ENCODE results near the gene TRMU.

Gene TRMU

GRCh38 chr22:46357711-46358520 is 22.4 kb downstream of the TRMU start:
- DNase-seq: no peak

DNA sequence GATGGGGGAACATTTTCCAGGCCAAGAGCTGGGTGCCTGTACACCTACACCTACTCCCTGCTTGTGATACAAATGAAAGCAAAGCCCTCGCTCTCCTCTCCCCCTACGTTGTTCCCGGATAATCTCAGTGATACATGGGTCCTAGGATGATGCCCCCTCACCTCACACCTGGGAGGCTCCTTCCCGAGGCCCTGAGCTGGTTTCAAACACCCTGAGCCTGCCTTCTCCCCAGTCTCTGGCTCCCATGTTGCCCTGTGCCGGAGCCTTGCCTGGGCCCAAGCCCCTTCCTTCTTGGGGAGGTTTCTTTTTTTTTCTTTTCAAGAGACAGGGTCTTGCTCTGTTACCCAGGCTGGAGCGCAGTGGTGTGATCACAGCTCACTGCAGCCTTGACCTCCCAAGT is 23.3 kb downstream of the TRMU start:
- no peak for DNase-seq

DNA sequence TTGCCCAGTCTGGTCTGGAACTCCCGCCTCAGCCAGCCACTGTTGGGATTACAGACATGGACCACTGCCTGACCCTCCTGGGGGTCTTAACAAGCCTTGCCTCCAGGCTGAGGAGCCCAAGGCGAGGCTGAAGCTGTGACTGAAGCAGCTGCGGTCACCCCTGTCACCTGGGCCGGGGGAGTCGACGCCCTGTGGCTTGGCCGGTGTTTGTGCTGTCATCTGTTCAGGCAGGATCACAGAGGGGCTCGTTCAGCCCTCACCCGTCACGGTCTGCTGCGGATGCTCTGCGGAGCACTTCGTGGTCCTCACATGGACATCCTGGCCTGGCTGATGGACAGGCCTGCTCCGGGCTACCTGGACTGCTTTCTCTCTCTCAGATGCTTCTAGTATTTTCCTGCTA is 23.8 kb downstream of the TRMU start:
- DNase-seq: no peak

- no peak for DNase-seq
Observed at GRCh38 chr22:46360097-46360496, 24.6 kb downstream of the TRMU start.

GRCh38 chr22:46360891-46361290 is 25.4 kb downstream of the TRMU start:
- DNase-seq: no peak

DNA sequence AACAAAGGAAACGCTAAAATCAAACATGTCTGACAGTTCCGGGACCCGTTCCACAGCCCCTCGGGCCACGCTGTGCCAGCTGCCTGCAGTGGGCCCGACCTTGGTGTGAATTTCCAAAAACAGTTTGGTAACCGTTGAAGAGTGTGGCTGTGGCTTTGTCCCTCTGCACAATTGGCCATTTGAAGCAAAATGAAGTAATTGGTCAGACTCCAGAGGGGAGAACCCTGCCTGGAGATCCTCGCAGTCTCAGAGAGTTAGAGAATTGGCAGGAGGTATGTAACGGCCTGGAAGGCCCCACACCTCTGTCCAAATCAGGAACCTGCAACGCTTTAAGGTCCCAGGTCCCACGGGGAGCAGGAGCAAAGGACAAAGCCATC is 26.3 kb downstream of the TRMU start:
- no peak for DNase-seq

- no peak for DNase-seq
Observed at GRCh38 chr22:46362203-46362933, 26.9 kb downstream of the TRMU start.

- DNase-seq: no peak
Observed at GRCh38 chr22:46362934-46363515, 27.5 kb downstream of the TRMU start.

GRCh38 chr22:46363611-46364321 is 28.3 kb downstream of the TRMU start:
- DNase-seq: no peak

DNA sequence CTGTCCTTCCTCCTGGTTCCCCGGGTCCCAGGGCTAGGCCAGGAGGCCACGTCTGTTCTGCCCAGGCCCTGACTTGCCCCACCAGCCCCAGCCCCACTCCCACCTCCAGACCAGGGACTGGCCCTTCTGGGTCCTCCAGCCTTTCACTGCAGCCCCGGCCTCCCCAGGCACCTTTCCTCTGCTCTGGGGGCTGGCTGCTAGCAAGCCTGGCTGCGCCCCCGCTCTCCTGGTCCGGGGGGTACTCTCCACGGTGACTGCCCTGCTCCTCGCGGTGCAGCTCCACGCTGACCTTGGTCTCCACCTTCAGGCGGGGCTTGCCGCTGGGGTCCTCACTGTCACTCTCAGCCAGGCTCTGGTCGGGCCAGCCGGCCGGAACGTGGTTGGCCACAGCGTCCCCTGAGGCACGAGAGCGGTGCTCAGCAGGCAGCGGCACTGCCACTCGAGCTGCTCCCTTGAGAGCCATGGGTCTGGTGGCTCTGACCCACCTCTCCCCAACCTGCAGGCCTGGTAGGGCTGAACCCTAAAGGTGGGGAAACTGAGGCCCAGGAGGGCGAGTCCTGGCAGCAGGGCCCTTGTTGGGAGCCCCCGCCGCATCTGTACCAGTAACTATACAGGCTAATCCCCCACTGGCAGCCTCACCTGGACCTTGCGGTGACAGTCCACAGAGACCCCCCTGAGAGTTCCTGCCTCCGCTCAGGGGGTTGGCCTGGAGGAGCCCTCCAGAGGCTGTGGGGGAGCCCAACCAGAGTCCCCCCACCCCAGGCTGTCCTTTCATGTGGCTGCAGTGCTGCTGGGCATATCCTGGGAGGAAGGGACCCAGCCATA is 29.0 kb downstream of the TRMU start:
- DNase-seq: no peak

GRCh38 chr22:46365166-46365624 is 29.7 kb downstream of the TRMU start:
- no peak for DNase-seq

DNA sequence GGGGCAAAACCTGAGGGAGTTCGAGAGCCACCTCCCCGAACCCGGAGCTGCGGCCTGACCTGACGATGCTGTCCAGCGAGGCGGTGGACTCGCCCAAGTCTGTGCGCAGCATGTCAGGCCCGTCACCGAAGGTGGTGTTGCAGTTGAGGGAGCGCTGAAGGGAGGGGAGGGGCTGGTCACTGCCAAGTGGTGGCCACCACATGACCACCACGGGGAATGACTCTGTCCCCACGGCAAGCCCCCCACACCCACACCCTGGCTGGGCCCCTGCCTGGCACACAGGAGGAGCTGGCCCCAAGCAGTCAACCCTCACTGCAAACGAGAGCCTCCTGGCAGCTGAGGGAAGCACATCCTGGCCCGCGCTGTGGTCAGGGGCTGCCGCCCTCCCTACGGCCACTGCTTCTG is 30.8 kb downstream of the TRMU start:
- no peak for DNase-seq

DNA sequence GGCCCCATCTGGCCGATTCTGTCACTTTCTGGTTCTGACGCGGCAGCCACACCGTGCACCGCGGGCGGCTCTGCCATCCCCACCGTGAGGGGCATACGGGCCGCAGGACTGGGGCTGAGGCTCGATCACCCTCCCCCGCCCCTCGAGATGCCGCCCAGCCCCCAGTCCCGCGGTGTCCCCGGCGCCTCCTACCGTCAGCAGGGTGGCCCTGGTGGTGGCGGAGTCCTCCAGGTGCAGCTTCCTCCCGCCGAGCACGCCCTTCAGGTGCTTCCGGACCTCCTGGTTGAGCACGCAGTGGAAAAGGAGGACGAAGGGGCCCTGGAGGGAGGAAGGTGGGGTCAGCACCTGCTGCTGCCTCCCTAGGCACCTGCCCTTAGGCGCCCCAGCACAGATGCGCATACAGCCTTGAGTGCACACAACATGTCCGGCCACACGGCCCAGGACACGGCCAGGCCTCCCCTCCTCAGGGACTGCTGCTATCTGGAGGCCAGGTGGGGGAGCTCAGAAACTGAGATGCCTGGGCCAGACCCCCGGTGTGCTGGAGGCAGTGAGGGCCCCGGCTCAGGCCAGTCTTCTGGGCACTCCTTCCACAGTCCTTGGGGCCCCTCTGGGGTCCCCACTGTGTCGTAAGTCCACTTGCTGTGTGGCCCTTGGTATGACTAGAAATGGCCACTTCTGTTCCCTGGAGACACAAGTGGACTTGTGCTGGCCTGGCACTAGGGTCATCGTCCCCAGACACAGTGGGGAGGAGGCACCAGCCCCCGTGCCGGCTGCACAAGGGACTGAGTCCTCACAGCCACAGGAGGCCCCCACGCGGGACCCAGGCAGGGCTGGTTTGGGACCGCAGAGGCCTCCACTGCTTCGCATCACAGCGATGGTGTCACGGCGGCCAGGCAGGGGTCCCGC is 31.5 kb downstream of the TRMU start:
- no peak for DNase-seq

- DNase-seq: peak; percentile 73
Observed at GRCh38 chr22:46367707-46368191, 32.2 kb downstream of the TRMU start.

DNA sequence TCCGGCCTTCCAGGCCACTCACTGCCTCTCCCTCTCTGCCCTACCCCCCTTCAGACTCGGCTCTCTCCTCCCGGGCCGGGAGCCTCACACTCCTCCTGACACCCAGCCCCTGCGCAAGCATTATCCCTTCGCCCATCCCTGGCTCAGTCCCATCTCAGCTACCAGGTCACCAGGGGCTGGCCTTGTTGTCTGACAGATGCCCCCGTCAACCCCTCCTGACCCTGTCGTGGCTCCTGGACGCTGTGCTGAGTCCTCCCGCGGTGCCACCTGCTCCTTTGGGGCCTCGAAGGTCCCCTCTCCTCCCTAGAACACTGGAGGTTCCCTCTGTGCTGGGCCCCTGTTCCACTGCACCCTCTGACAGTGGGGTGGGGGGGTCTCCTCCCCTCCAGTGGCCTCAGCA is 32.9 kb downstream of the TRMU start:
- no peak for DNase-seq

DNA sequence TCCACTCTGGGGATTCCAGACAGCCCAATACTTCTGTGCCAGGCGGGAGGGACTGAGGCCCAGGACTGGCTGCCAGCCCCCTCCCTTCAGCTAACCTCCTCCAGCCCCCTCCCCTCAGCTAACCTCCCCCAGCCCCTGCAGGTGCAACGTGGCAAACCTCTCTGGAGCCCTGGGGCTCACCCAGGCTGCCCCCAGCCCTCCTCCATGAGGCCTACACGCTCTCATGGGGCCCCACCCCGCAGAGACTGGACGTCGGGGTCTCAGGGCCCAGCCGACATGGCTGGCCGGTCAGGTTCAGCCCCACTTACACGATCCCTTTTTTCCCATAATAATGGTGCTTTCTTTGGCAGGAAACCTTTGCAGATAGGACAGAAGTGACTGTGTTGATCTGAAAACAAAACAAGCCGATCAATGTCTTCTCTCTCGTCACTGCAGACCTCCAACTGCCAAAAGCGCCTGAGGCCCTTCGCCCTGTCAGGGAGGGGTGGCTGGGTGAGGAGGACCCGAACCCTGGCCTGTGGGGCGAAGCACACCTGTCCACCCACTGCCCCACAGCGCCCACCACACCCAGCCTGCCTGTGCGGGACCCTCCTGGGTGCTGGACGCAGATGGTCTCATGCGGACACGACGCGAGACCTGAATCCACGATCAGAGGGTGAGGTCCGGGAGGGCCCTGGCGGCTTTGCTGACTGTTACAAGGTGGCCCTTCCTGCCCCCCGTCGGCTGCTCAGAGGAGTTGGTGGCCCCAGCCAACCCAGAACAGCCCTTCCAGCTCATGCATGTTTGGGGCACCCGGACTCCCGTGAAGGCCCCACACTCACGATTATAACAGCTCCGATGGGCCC is 33.6 kb downstream of the TRMU start:
- DNase-seq: no peak

DNA sequence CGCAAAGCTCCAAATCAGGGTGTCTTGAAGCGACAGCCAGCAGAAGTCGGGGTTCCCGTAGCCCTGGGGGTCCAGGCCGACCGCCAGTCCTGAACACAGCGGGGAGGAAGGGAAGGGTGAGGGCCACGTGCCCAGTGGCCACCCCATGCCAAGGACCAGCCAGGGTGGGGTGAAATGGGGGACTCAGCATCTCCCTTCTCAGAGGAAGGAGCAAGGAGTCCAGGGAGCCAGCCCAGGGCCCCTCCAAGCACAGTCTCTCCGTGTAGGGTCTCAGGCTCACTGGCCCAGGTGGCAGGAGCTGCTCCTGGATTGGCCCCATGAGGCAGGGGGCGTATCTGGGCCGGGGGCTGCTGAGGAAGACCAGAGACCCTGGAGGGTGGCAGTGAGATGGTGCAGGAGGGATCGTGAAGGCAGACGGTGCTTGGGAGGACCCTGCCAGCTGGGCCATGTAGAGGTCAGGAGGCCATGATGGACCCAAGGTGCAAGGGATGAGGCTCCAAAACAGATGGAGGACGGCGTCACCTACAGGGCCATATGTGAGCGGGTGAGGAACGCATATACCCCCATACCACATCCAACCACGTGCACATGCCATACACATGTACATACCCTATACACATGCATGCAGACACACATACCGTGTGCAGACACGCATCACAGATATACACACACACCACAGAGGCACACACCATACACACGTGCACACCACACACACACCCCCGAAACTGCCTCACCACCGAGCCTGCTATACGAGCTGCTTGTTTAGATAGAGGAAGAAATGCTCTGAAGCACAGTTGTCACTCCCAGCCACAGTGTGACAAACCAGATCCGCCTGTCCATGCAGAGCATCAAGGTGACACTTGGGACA is 34.4 kb downstream of the TRMU start:
- DNase-seq: no peak

DNA sequence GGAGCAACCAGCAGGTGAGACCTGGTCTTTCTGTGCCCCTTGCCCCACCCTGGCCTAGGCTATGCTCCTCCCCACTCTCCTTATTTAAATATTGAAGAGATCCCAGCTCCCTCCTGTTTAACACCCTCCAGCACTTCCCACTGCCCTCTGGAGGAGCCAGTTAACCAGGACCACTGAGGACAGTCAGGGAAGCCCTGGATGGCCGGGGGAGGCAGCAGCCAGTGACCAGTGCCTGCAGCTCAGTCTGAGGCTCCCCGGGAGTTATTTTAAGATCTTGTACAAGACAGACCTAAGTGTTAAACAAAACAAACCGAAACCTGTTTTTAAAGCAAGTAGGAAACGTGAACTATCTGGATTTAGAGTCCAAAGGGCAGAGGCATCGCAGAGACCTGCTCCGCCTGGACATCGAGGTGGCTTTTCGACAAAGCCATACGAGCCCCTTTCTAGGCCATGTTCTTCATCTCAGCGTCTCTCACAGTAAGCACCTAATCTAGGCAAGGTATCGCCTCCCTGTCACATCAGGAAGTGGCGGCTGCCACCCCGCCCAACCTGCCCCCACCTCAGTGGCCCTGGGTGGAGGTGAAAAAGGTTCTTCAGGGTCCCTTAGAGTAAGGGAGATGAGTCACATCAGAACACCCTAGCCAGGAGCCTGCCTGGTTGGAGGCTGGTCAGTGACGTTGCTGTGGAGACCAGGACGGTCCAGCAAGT is 35.2 kb downstream of the TRMU start:
- DNase-seq: no peak

All from NCI-H2171 (cell line).